Spinal cord (tissue), 10 donors: ENCODE data around the gene FGF2. TPM values are rescaled to one million over a fixed set of nuclear protein-coding genes. Genes with fewer than 3 reads are reported as not detected.
"Not testable (repeated sequence)": the region's sequence is repeated elsewhere in the genome, so short reads cannot be mapped to it uniquely, and the experiment has no call there.

Source experiments
- DNase-seq, 6 donors: peaks; one replicate each; pipeline versions ENCODE4 v3.0.0 to v3.0.0-alpha.2; 2013 to 2015; ENCODE audit warnings: low spot score in 6 of 6, low read depth in 4 of 6
- H3K27ac ChIP-seq: one replicate; pipeline ENCODE4 v1.5.1; 2013; ENCODE audit warnings: low read depth, low read length, control low read depth
- H3K27me3 ChIP-seq: one replicate; pipeline ENCODE4 v1.6.1; 2013; ENCODE audit warnings: low read length; ENCODE audit not compliant: control insufficient read depth, insufficient read depth
- H3K36me3 ChIP-seq: one replicate; pipeline ENCODE4 v1.6.1; 2013; ENCODE audit warnings: low read length; ENCODE audit not compliant: control insufficient read depth, insufficient read depth
- H3K4me1 ChIP-seq: one replicate; pipeline ENCODE4 v1.6.1; 2013; ENCODE audit warnings: low read length; ENCODE audit not compliant: control insufficient read depth, insufficient read depth
- H3K4me3 ChIP-seq: one replicate; pipeline ENCODE4 v1.5.1; 2013; ENCODE audit warnings: low read depth, low read length, control low read depth
- H3K9me3 ChIP-seq: one replicate; pipeline ENCODE4 v1.6.1; 2013; ENCODE audit warnings: low read length; ENCODE audit not compliant: control insufficient read depth, insufficient read depth
- WGBS: methylation state at CpG from one replicate; pipeline ENCODE4 v1.1.5; 2013; ENCODE audit warnings: missing lambda C conversion rate; ENCODE audit not compliant: insufficient coverage; 5-methylcytosine and 5-hydroxymethylcytosine counted together
- polyA plus RNA-seq, 2 donors: library from polyadenylated mRNA; unstranded; fragments of 120-200 nt; gene quantifications; one replicate each; pipeline ENCODE4 v1.2.1, GENCODE V29; 2013; ENCODE audit not compliant: insufficient read length in 2 of 2
- total RNA-seq, 2 donors: library from RNA; depleted of rRNA in 1 of 2; stranded (reverse); fragments of 120-200 nt in 1 of 2; fragments of >200 nt in 1 of 2; gene quantifications; one replicate each; pipeline versions ENCODE4 v1.2.3 to v1.2.4, GENCODE V29; 2013 to 2014
- donor health status: healthy.

FGF2 gene
- total and polyA plus RNA-seq, 4 donors: 11.9 to 38.1 (median 17.3) TPM

GRCh38 chr4:122806981-122807679 is 19.5 kb upstream of the FGF2 start:
- DNase-seq: no peak
- WGBS: no CpG with 5 or more reads among the region's 3 CpGs

GRCh38 chr4:122810669-122811068 is 16.0 kb upstream of the FGF2 start:
- no peaks in the 10 kb centered on the region for H3K36me3 ChIP-seq
- no peaks in the 10 kb centered on the region for H3K27me3 ChIP-seq
- H3K9me3 ChIP-seq: no peaks in the 10 kb centered on the region
- WGBS: no CpG with 5 or more reads among the region's 1 CpG
- no peak overlapping the region for H3K27ac ChIP-seq
- no peak for DNase-seq
- no peaks in the 10 kb centered on the region for H3K4me1 ChIP-seq
- no peak overlapping the region for H3K4me3 ChIP-seq

More at GRCh38 chr4:122806981-122807679, 19.5 kb upstream of the FGF2 start:
- Histone ChIP-seq H3K27ac (no peak overlapping the region), H3K36me3 (no peaks in the 10 kb centered on the region), H3K4me3 (no peak overlapping the region), H3K4me1 (no peaks in the 10 kb centered on the region), H3K27me3 (no peaks in the 10 kb centered on the region), H3K9me3 (no peaks in the 10 kb centered on the region)

- not testable (repeated sequence) for H3K27me3 ChIP-seq, H3K36me3 ChIP-seq, H3K27ac ChIP-seq, H3K9me3 ChIP-seq, H3K4me3 ChIP-seq, DNase-seq, H3K4me1 ChIP-seq
- WGBS: 100% methylated on average over 5 of the region's 32 CpGs
Measured at GRCh38 chr4:122811781-122812180, 14.8 kb upstream of the FGF2 start.

GRCh38 chr4:122812823-122813222 is 13.8 kb upstream of the FGF2 start:
- not testable (repeated sequence) for H3K36me3 ChIP-seq, H3K27me3 ChIP-seq, DNase-seq, H3K4me1 ChIP-seq, H3K4me3 ChIP-seq, H3K27ac ChIP-seq, H3K9me3 ChIP-seq
- no CpG with 5 or more reads among the region's 3 CpGs for WGBS

GRCh38 chr4:122814426-122814825 is 12.2 kb upstream of the FGF2 start:
- no CpG with 5 or more reads among the region's 2 CpGs for WGBS
- Histone ChIP-seq H3K9me3 (no peaks in the 10 kb centered on the region), H3K4me3 (no peak overlapping the region), H3K4me1 (no peaks in the 10 kb centered on the region), H3K27me3 (no peaks in the 10 kb centered on the region), H3K36me3 (no peaks in the 10 kb centered on the region), H3K27ac (no peak overlapping the region)
- no peak for DNase-seq

- Histone ChIP-seq H3K4me1 (no peaks in the 10 kb centered on the region), H3K9me3 (no peaks in the 10 kb centered on the region), H3K27me3 (no peaks in the 10 kb centered on the region), H3K27ac (no peak overlapping the region), H3K36me3 (no peaks in the 10 kb centered on the region), H3K4me3 (no peak overlapping the region)
- WGBS: no CpG with 5 or more reads among the region's 6 CpGs
- no peak for DNase-seq
Measured at GRCh38 chr4:122815248-122815647, 11.4 kb upstream of the FGF2 start.

- Histone ChIP-seq H3K4me1 (no peaks in the 10 kb centered on the region), H3K4me3 (no peak overlapping the region), H3K27ac (no peak overlapping the region), H3K36me3 (no peaks in the 10 kb centered on the region), H3K9me3 (no peaks in the 10 kb centered on the region), H3K27me3 (no peaks in the 10 kb centered on the region)
- no peak for DNase-seq
- WGBS: 96% methylated on average over 3 of the region's 4 CpGs
Measured at GRCh38 chr4:122816476-122816875, 10.2 kb upstream of the FGF2 start.

GRCh38 chr4:122819708-122820449 is 6.8 kb upstream of the FGF2 start:
- H3K27me3 ChIP-seq: no peaks in the 10 kb centered on the region
- H3K4me3 ChIP-seq: no peak overlapping the region
- no peaks in the 10 kb centered on the region for H3K9me3 ChIP-seq
- DNase-seq: no peak
- WGBS: 100% methylated on average over 6 of the region's 7 CpGs
- no peak overlapping the region for H3K27ac ChIP-seq
- no peaks in the 10 kb centered on the region for H3K36me3 ChIP-seq
- no peaks in the 10 kb centered on the region for H3K4me1 ChIP-seq

- H3K4me3 ChIP-seq: no peak overlapping the region
- WGBS: no CpG with 5 or more reads among the region's 1 CpG
- H3K9me3 ChIP-seq: no peaks in the 10 kb centered on the region
- H3K27ac ChIP-seq: no peak overlapping the region
- no peaks in the 10 kb centered on the region for H3K27me3 ChIP-seq
- H3K36me3 ChIP-seq: no peaks in the 10 kb centered on the region
- no peak for DNase-seq
- H3K4me1 ChIP-seq: no peaks in the 10 kb centered on the region
Measured at GRCh38 chr4:122821092-122821491, 5.5 kb upstream of the FGF2 start.

- no peak overlapping the region for H3K4me3 ChIP-seq
- H3K27me3 ChIP-seq: no peaks in the 10 kb centered on the region
- no peaks in the 10 kb centered on the region for H3K4me1 ChIP-seq
- no peaks in the 10 kb centered on the region for H3K36me3 ChIP-seq
- no peak overlapping the region for H3K27ac ChIP-seq
- WGBS: no CpG with 5 or more reads among the region's 2 CpGs
- no peak for DNase-seq
- H3K9me3 ChIP-seq: no peaks in the 10 kb centered on the region
Measured at GRCh38 chr4:122822466-122822865, 4.2 kb upstream of the FGF2 start.
